ENCODE results near the gene DUS4L. TPM values are rescaled to one million over a fixed set of nuclear protein-coding genes. Genes with fewer than 3 reads are reported as not detected.
"Not testable (repeated sequence)": the region's sequence is repeated elsewhere in the genome, so short reads cannot be mapped to it uniquely, and the experiment has no call there.

The DUS4L gene
- polyA plus RNA-seq (ENCODE audit: low read depth in 6 of 6), result 10 to 100 TPM in 1 of 6 donors, 1 to 10 TPM in 4, under 1 TPM in 1; 0.91 to 10.0 (median 7.6) TPM

GRCh38 chr7:107563775-107564552 lies at the start of gene DUS4L, which contains the start of gene COG5:
TSS of gene DUS4L (plus strand) at chr7:107563971. CDS start at chr7:107567071, 3,100 bp downstream.
TSS of gene COG5 (minus strand) at chr7:107563920. CDS start at chr7:107563896, 24 bp downstream.
- DNase-seq, result peak; percentile 83
- peaks cover 0 to 11% of the 10 kb centered on the region in 2 donors for H3K36me3 Mint-ChIP-seq
- H3K4me1 Mint-ChIP-seq, result peaks cover 37 to 60% (median 44%) of the 10 kb centered on the region in 3 donors
- H3K27me3 Mint-ChIP-seq, result no peaks in the 10 kb centered on the region
- H3K27ac Mint-ChIP-seq, result peak within 1 kb of the TSS; percentile 93 to 99 (median 96)
- peak; percentile 81 to 93 for ATAC-seq (ENCODE audit: low read depth in 2 of 2)
- H3K9me3 Mint-ChIP-seq, result no peaks in the 10 kb centered on the region
- H3K4me3 Mint-ChIP-seq, result peak within 1 kb of the TSS; percentile 88 to 97 (median 91)

GRCh38 chr7:107526672-107527071 lies 37.1 kb upstream of the DUS4L start:
- H3K4me1 Mint-ChIP-seq, result peaks cover 4 to 5% (median 4%) of the 10 kb centered on the region in 3 donors
- ATAC-seq (ENCODE audit: low read depth in 2 of 2) (no peak), DNase-seq (no peak)
- H3K27ac Mint-ChIP-seq, result peak overlapping the region in 1 of 6 donors; percentile 56
- no peak overlapping the region for H3K4me3 Mint-ChIP-seq
- no peaks in the 10 kb centered on the region for H3K27me3 Mint-ChIP-seq
- no peaks in the 10 kb centered on the region for H3K9me3 Mint-ChIP-seq
- peaks cover 14 to 26% of the 10 kb centered on the region in 2 donors for H3K36me3 Mint-ChIP-seq

DNA sequence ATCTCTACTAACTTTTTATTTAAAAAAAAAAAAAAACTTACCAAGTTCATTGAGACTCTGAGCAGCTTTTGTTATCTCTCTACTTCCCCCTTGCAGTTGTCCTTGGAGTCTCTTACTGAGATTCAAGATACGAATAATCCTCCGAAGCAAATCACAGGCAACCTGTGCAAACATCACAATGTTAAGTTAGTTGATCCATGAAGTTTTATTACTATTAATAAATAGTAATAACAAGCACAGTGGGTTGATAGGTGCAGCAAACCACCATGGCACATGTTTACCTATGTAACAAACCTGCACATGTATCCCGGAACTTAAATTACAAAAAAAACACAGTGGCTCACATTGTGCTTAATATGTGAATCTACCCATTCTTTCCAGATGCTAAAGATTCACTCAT lies 36.6 kb upstream of the DUS4L start:
- H3K27me3 Mint-ChIP-seq, result no peaks in the 10 kb centered on the region
- ATAC-seq (ENCODE audit: low read depth in 2 of 2), result no peak
- H3K27ac Mint-ChIP-seq, result no peak overlapping the region
- H3K36me3 Mint-ChIP-seq, result peaks cover 9 to 22% of the 10 kb centered on the region in 2 donors
- DNase-seq, result no peak
- H3K4me1 Mint-ChIP-seq, result no peaks in the 10 kb centered on the region
- H3K9me3 Mint-ChIP-seq, result no peaks in the 10 kb centered on the region
- no peak overlapping the region for H3K4me3 Mint-ChIP-seq

DNA sequence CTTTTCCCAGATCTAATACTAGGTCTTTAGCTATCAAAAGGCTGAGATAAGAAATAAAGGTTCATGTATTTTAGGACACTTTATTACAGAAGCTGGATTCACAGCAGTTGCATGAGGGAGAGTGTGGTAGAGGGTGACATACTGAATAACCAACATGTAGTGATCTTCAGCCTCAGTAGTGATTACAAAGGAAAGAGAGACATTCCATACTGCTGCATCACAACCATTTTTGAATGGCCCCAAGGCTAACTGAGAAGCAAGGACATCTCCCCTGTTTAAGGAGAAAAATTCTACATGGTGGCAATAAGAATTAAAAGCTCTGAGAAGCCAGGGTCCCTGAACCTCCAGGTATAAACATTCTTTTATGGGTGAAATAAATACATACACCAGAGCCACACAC lies 35.3 kb upstream of the DUS4L start:
- Mint-ChIP-seq H3K27me3 (no peaks in the 10 kb centered on the region), H3K4me1 (peaks cover 7 to 8% (median 7%) of the 10 kb centered on the region in 3 donors), H3K27ac (no peak overlapping the region), H3K4me3 (no peak overlapping the region), H3K9me3 (no peaks in the 10 kb centered on the region), H3K36me3 (peaks cover 9 to 20% of the 10 kb centered on the region in 2 donors)
- DNase-seq (no peak), ATAC-seq (ENCODE audit: low read depth in 2 of 2) (no peak)

- H3K9me3 Mint-ChIP-seq, result peaks cover 0 to 10% (median 0%) of the 10 kb centered on the region in 7 donors
- H3K27me3 Mint-ChIP-seq, result no peaks in the 10 kb centered on the region
- H3K27ac Mint-ChIP-seq, result no peak overlapping the region
- no peak overlapping the region for H3K4me3 Mint-ChIP-seq
- ATAC-seq (ENCODE audit: low read depth in 2 of 2) (no peak), DNase-seq (no peak)
- peaks cover 28 to 30% of the 10 kb centered on the region in 2 donors for H3K36me3 Mint-ChIP-seq
- peaks cover 10 to 30% (median 26%) of the 10 kb centered on the region in 3 donors for H3K4me1 Mint-ChIP-seq
Measured at GRCh38 chr7:107530751-107531150, 33.0 kb upstream of the DUS4L start.

DNA sequence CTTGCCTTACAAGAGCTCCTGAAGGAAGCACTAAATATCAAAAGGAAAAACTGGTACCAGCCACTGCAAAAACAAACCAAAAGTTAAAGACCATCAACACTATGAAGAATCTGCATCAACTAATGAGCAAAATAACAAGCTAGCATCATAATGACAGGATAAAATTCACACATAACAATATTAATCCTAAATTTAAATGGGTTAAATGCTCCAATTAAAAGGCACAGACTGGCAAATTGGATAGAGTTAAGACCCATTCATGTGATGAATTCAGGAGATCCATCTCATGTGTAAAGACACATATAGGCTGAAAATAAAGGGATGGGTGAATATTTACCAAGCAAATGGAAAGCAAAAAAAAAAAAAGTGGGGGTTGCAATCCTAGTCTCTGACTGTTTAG lies 29.6 kb upstream of the DUS4L start:
- H3K4me3 Mint-ChIP-seq, result no peak overlapping the region
- peaks cover 0 to 10% (median 7%) of the 10 kb centered on the region in 7 donors for H3K9me3 Mint-ChIP-seq
- H3K27me3 Mint-ChIP-seq, result no peaks in the 10 kb centered on the region
- H3K27ac Mint-ChIP-seq, result no peak overlapping the region
- H3K36me3 Mint-ChIP-seq, result peaks cover 22 to 34% of the 10 kb centered on the region in 2 donors
- DNase-seq (no peak), ATAC-seq (ENCODE audit: low read depth in 2 of 2) (no peak)
- H3K4me1 Mint-ChIP-seq, result peaks cover 10 to 39% (median 26%) of the 10 kb centered on the region in 3 donors

DNA sequence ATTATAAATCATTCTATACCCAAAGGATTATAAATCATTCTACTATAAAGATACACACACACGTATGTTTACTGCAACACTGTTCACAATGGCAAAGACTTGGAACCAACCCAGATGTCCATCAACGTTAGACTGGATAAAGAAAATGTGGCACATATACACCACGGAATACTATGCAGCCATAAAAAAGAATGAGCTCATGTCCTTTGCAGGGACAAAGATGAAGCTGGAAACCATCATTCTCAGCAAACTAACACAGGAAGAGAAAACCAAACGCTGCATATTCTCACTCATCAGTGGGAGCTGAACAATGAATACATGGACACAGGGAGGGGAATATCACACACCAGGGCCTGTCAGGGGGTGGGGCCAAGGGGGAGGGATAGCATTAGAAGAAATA lies 26.5 kb upstream of the DUS4L start:
- H3K4me1 Mint-ChIP-seq, result peaks cover 10 to 39% (median 30%) of the 10 kb centered on the region in 3 donors
- peaks cover 31 to 40% of the 10 kb centered on the region in 2 donors for H3K36me3 Mint-ChIP-seq
- DNase-seq; H3K4me3 Mint-ChIP-seq; H3K9me3 Mint-ChIP-seq; H3K27me3 Mint-ChIP-seq; ATAC-seq (ENCODE audit: low read depth in 2 of 2); H3K27ac Mint-ChIP-seq: not testable (repeated sequence)

DNA sequence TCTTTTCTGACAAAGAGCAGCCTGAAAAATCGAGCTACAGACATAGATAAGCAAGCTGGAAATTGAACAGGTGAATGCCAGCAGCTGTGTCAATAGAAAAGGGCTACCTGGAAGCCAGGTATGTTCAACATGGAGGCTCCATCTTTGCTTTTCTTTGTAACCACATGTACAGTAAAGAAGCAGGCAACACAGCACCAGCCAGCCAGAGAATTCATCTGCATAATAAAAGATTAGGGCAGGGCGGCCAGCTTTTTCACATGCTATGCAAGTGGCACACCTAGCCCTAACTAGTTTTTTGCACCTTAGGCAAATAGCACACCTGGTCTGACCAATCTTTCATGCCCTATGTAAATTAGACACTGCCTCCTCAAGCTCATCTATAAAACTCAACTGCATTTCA lies 25.8 kb upstream of the DUS4L start:
- peaks cover 35 to 41% of the 10 kb centered on the region in 2 donors for H3K36me3 Mint-ChIP-seq
- no peak overlapping the region for H3K27ac Mint-ChIP-seq
- no peak for ATAC-seq (ENCODE audit: low read depth in 2 of 2)
- no peak overlapping the region for H3K4me3 Mint-ChIP-seq
- no peaks in the 10 kb centered on the region for H3K27me3 Mint-ChIP-seq
- H3K9me3 Mint-ChIP-seq, result peaks cover 0 to 11% (median 7%) of the 10 kb centered on the region in 7 donors
- H3K4me1 Mint-ChIP-seq, result peaks cover 7 to 39% (median 29%) of the 10 kb centered on the region in 3 donors
- no peak for DNase-seq

DNA sequence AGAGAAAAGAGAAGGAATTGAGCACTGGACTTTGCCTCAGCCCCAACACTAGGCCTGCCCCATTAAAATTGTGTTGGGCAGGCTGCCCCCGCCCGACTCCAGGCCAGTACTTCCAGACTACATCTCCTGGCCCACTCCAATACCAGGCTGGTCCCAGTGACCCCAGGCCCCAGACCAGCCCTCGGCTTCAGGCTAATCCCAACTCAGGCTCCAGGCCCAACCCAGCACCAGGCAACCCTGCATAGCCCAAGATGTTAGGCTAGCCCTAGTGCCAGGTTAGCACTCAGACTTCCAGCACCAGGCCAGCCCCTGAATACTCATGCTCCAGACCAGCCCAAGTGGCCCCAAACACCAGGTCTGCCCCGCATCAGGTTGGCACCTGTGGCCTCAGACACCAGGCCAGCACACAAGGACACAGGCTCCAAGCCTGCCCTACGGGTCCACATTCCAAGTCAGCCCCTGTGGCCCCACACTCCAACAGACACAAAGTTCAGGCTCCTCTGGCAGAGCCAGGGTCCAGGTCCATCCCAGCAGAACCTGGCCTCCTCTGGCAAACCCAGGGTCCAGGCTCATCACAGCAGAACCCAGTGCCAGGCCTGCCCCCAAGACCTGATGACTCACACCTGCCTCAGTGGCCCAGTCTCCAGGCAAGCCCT lies 20.3 kb upstream of the DUS4L start:
- Mint-ChIP-seq H3K36me3 (peaks cover 50 to 54% of the 10 kb centered on the region in 2 donors), H3K27ac (peak overlapping the region in 2 of 6 donors; percentile 37 to 50), H3K27me3 (no peaks in the 10 kb centered on the region), H3K9me3 (peaks cover 8 to 33% (median 19%) of the 10 kb centered on the region in 7 donors), H3K4me1 (peaks cover 0 to 17% (median 6%) of the 10 kb centered on the region in 3 donors), H3K4me3 (no peak overlapping the region)
- ATAC-seq (ENCODE audit: low read depth in 2 of 2) (no peak), DNase-seq (no peak)

GRCh38 chr7:107544848-107545591 lies 18.8 kb upstream of the DUS4L start:
- peaks cover 4 to 22% (median 16%) of the 10 kb centered on the region in 3 donors for H3K4me1 Mint-ChIP-seq
- peaks cover 51 to 53% of the 10 kb centered on the region in 2 donors for H3K36me3 Mint-ChIP-seq
- H3K27ac Mint-ChIP-seq, result peak overlapping the region in 1 of 6 donors; percentile 11
- no peak for DNase-seq
- no peak overlapping the region for H3K4me3 Mint-ChIP-seq
- ATAC-seq (ENCODE audit: low read depth in 2 of 2), result no peak
- no peaks in the 10 kb centered on the region for H3K27me3 Mint-ChIP-seq
- H3K9me3 Mint-ChIP-seq, result peaks cover 9 to 33% (median 19%) of the 10 kb centered on the region in 7 donors

GRCh38 chr7:107551936-107552335 lies 11.8 kb upstream of the DUS4L start:
- no peak for ATAC-seq (ENCODE audit: low read depth in 2 of 2)
- Mint-ChIP-seq H3K36me3 (peaks cover 24 to 48% of the 10 kb centered on the region in 2 donors), H3K4me3 (no peak overlapping the region)

DNA sequence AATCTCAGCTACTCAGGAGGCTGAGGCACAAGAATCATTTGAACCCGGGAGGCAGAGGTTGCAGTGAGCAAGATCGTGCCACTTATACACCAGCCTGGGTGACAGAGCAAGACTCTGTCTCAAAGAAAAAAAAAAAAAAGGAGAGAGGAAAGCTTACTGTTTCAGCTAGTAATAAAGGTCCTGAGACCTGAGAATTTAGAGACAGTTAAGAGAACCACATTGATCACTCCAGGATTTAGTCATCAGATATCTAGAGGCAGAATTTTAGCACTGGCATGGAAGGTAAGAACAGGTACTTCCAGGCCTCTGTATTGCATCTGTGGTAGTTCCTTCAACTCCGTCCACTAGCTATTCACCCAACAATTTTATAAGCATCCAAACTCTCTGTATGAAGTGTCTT lies 7.9 kb upstream of the DUS4L start:
- ATAC-seq (ENCODE audit: low read depth in 2 of 2), result no peak

More at GRCh38 chr7:107551936-107552335, 11.8 kb upstream of the DUS4L start:
- no peaks in the 10 kb centered on the region for H3K27me3 Mint-ChIP-seq
- DNase-seq, result no peak
- H3K27ac Mint-ChIP-seq, result peak overlapping the region in 1 of 6 donors; percentile 59
- peaks cover 0 to 9% (median 2%) of the 10 kb centered on the region in 7 donors for H3K9me3 Mint-ChIP-seq
- peaks cover 14 to 27% (median 26%) of the 10 kb centered on the region in 3 donors for H3K4me1 Mint-ChIP-seq

GRCh38 chr7:107559864-107560263 lies 3.9 kb upstream of the DUS4L start:
- DNase-seq, result no peak
- Mint-ChIP-seq H3K36me3 (peaks cover 0 to 16% of the 10 kb centered on the region in 2 donors), H3K4me1 (peaks cover 29 to 54% (median 40%) of the 10 kb centered on the region in 3 donors)

More for the DNA sequence above, 7.9 kb upstream of the DUS4L start:
- Mint-ChIP-seq H3K4me1 (peaks cover 9 to 34% (median 25%) of the 10 kb centered on the region in 3 donors), H3K4me3 (no peak overlapping the region), H3K27me3 (no peaks in the 10 kb centered on the region), H3K9me3 (no peaks in the 10 kb centered on the region), H3K27ac (peak overlapping the region in 1 of 6 donors; percentile 53), H3K36me3 (peaks cover 0 to 29% of the 10 kb centered on the region in 2 donors)
- DNase-seq, result no peak

More at GRCh38 chr7:107559864-107560263, 3.9 kb upstream of the DUS4L start:
- peak overlapping the region in 1 of 6 donors; percentile 90 for H3K27ac Mint-ChIP-seq
- ATAC-seq (ENCODE audit: low read depth in 2 of 2), result no peak
- H3K4me3 Mint-ChIP-seq, result peak overlapping the region in 2 of 8 donors; percentile 16 to 89
- no peaks in the 10 kb centered on the region for H3K9me3 Mint-ChIP-seq
- no peaks in the 10 kb centered on the region for H3K27me3 Mint-ChIP-seq

Measured in naive B cell (primary cell).